Central memory CD8-positive, alpha-beta T cell (primary cell): ENCODE measurements around the gene GRM5.
"Not testable (repeated sequence)": the region's sequence is repeated elsewhere in the genome, so short reads cannot be mapped to it uniquely, and the experiment has no call there.

Source experiments
- ATAC-seq: fragments of 150-1000 bp; cut with Tn5 transposase; replicated peaks from 2 replicates; pipeline ENCODE4 v1.10.0; 2022; ENCODE audit warnings: mild to moderate bottlenecking, moderate FRiP score, moderate number of reproducible peaks; ENCODE audit not compliant: poor library complexity, severe bottlenecking; ENCODE audit errors: extremely low read depth
- DNase-seq, 2 donors: peaks; one replicate each; pipeline ENCODE4 v3.0.0; 2021; ENCODE audit warnings: low spot score in 2 of 2
- H3K27ac Mint-ChIP-seq: one replicate; pipeline ENCODE4 v1.8.0; 2022; ENCODE audit warnings: low read depth, mild to moderate bottlenecking, moderate library complexity, mixed read lengths
- H3K27me3 Mint-ChIP-seq: one replicate; pipeline ENCODE4 v1.8.0; 2022; ENCODE audit warnings: mixed read lengths
- H3K36me3 Mint-ChIP-seq: one replicate; pipeline ENCODE4 v1.8.0; 2022; ENCODE audit warnings: mild to moderate bottlenecking, moderate library complexity, mixed read lengths; ENCODE audit not compliant: insufficient read depth
- H3K4me1 Mint-ChIP-seq: one replicate; pipeline ENCODE4 v1.8.0; 2022; ENCODE audit warnings: mixed read lengths
- H3K4me3 Mint-ChIP-seq: one replicate; pipeline ENCODE4 v1.8.0; 2022; ENCODE audit warnings: mild to moderate bottlenecking, moderate library complexity, mixed read lengths
- H3K9me3 Mint-ChIP-seq: one replicate; pipeline ENCODE4 v1.8.0; 2022; ENCODE audit warnings: mixed read lengths

GRM5 gene

GRCh38 chr11:88851547-88851946 lies 214.2 kb downstream of the GRM5 start:
- not testable (repeated sequence) for DNase-seq, H3K4me3 Mint-ChIP-seq, H3K27ac Mint-ChIP-seq, H3K4me1 Mint-ChIP-seq, ATAC-seq, H3K36me3 Mint-ChIP-seq, H3K9me3 Mint-ChIP-seq, H3K27me3 Mint-ChIP-seq

- H3K36me3 Mint-ChIP-seq, H3K27me3 Mint-ChIP-seq, DNase-seq, ATAC-seq, H3K4me3 Mint-ChIP-seq, H3K27ac Mint-ChIP-seq, H3K9me3 Mint-ChIP-seq, H3K4me1 Mint-ChIP-seq: not testable (repeated sequence)
Measured at GRCh38 chr11:88849773-88850172, 216.0 kb downstream of the GRM5 start.

GRCh38 chr11:88849368-88849767 lies 216.4 kb downstream of the GRM5 start:
- Mint-ChIP-seq H3K9me3 (no peaks in the 10 kb centered on the region), H3K27ac (no peak overlapping the region), H3K36me3 (peaks cover 2% of the 10 kb centered on the region), H3K4me3 (no peak overlapping the region), H3K27me3 (no peaks in the 10 kb centered on the region), H3K4me1 (peaks cover 5% of the 10 kb centered on the region)
- ATAC-seq (no peak), DNase-seq (no peak)

- not testable (repeated sequence) for H3K27me3 Mint-ChIP-seq, DNase-seq, ATAC-seq, H3K36me3 Mint-ChIP-seq, H3K4me3 Mint-ChIP-seq, H3K27ac Mint-ChIP-seq, H3K9me3 Mint-ChIP-seq
- H3K4me1 Mint-ChIP-seq: peaks cover 26% of the 10 kb centered on the region
Measured at GRCh38 chr11:88846266-88846665, 219.5 kb downstream of the GRM5 start.

GRCh38 chr11:88844941-88845340 lies 220.8 kb downstream of the GRM5 start:
- Mint-ChIP-seq H3K4me1 (peaks cover 26% of the 10 kb centered on the region), H3K27ac (peak overlapping the region; percentile 9), H3K4me3 (peak overlapping the region; percentile 5)
- H3K27me3 Mint-ChIP-seq, H3K36me3 Mint-ChIP-seq, H3K9me3 Mint-ChIP-seq: not testable (repeated sequence)
- ATAC-seq (peak; percentile 42), DNase-seq (peak in 1 of 2 donors; percentile 19)

GRCh38 chr11:88843766-88844426 lies 221.9 kb downstream of the GRM5 start:
- H3K4me3 Mint-ChIP-seq: peak overlapping the region; percentile 34
- H3K27ac Mint-ChIP-seq: peak overlapping the region; percentile 9
- H3K4me1 Mint-ChIP-seq: peaks cover 26% of the 10 kb centered on the region
- peak; percentile 86 for ATAC-seq
- H3K36me3 Mint-ChIP-seq, H3K9me3 Mint-ChIP-seq, H3K27me3 Mint-ChIP-seq: not testable (repeated sequence)
- peak in 1 of 2 donors; percentile 17 for DNase-seq

- DNase-seq, ATAC-seq, H3K4me3 Mint-ChIP-seq, H3K9me3 Mint-ChIP-seq, H3K27ac Mint-ChIP-seq, H3K27me3 Mint-ChIP-seq, H3K36me3 Mint-ChIP-seq: not testable (repeated sequence)
- peaks cover 14% of the 10 kb centered on the region for H3K4me1 Mint-ChIP-seq
Measured at GRCh38 chr11:88838139-88838538, 227.6 kb downstream of the GRM5 start.

GRCh38 chr11:88835709-88836108 lies 230.1 kb downstream of the GRM5 start:
- ATAC-seq, H3K4me1 Mint-ChIP-seq, H3K36me3 Mint-ChIP-seq, H3K4me3 Mint-ChIP-seq, H3K27me3 Mint-ChIP-seq, H3K9me3 Mint-ChIP-seq, H3K27ac Mint-ChIP-seq, DNase-seq: not testable (repeated sequence)

- H3K27ac Mint-ChIP-seq: no peak overlapping the region
- H3K27me3 Mint-ChIP-seq: no peaks in the 10 kb centered on the region
- ATAC-seq: no peak
- H3K36me3 Mint-ChIP-seq: no peaks in the 10 kb centered on the region
- DNase-seq: no peak
- no peak overlapping the region for H3K4me3 Mint-ChIP-seq
- no peaks in the 10 kb centered on the region for H3K9me3 Mint-ChIP-seq
- H3K4me1 Mint-ChIP-seq: peaks cover 5% of the 10 kb centered on the region
Measured at GRCh38 chr11:88831303-88831890, 234.4 kb downstream of the GRM5 start.

- Mint-ChIP-seq H3K36me3 (no peaks in the 10 kb centered on the region), H3K27ac (no peak overlapping the region), H3K9me3 (no peaks in the 10 kb centered on the region), H3K4me3 (no peak overlapping the region), H3K27me3 (no peaks in the 10 kb centered on the region), H3K4me1 (no peaks in the 10 kb centered on the region)
- DNase-seq (no peak), ATAC-seq (no peak)
Measured at GRCh38 chr11:88827018-88827676, 238.6 kb downstream of the GRM5 start.

- DNase-seq: no peak
- H3K9me3 Mint-ChIP-seq: no peaks in the 10 kb centered on the region
- peaks cover 5% of the 10 kb centered on the region for H3K4me1 Mint-ChIP-seq
- no peak overlapping the region for H3K27ac Mint-ChIP-seq
- H3K27me3 Mint-ChIP-seq: no peaks in the 10 kb centered on the region
- H3K4me3 Mint-ChIP-seq: no peak overlapping the region
- H3K36me3 Mint-ChIP-seq: no peaks in the 10 kb centered on the region
- no peak for ATAC-seq
Measured at GRCh38 chr11:88819616-88820015, 246.2 kb downstream of the GRM5 start.

- DNase-seq: no peak
- Mint-ChIP-seq H3K36me3 (no peaks in the 10 kb centered on the region), H3K4me1 (peaks cover 5% of the 10 kb centered on the region), H3K27me3 (no peaks in the 10 kb centered on the region), H3K27ac (no peak overlapping the region), H3K4me3 (no peak overlapping the region), H3K9me3 (no peaks in the 10 kb centered on the region)
- ATAC-seq: no peak
Measured at GRCh38 chr11:88818978-88819377, 246.8 kb downstream of the GRM5 start.

- no peaks in the 10 kb centered on the region for H3K9me3 Mint-ChIP-seq
- H3K36me3 Mint-ChIP-seq: no peaks in the 10 kb centered on the region
- DNase-seq: no peak
- H3K4me1 Mint-ChIP-seq: peaks cover 5% of the 10 kb centered on the region
- no peaks in the 10 kb centered on the region for H3K27me3 Mint-ChIP-seq
- ATAC-seq: no peak
- H3K4me3 Mint-ChIP-seq: no peak overlapping the region
- H3K27ac Mint-ChIP-seq: no peak overlapping the region
Measured at GRCh38 chr11:88815505-88815904, 250.3 kb downstream of the GRM5 start.
